ENCODE data around the gene MSH3.
"Not testable (repeated sequence)": the region's sequence is repeated elsewhere in the genome, so short reads cannot be mapped to it uniquely, and the experiment has no call there.

Gene MSH3

GRCh38 chr5:80656425-80656824 is 2.0 kb downstream of the MSH3 start:
- DNase-seq (ENCODE audit: low spot score), result no peak

DNA sequence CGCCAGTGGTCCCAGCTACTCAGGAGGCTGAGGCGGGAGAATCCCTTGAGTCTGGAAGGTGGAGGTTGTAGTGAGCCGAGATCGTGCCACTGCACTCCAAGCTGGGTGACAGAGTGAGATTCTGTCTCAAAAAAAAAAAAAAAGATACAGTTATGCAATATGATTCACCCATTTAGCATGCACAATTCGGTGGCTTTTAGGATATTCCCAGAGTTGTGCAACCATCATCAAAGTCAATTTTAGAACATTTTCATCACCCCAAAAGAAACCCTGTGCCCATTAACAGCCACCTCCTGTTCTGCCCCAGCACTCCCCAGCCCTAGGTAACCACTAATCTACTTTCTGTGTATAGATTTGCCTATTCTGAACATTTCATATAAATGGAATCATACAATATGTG is 4.7 kb downstream of the MSH3 start:
- DNase-seq (ENCODE audit: low spot score), result no peak

GRCh38 chr5:80660661-80661060 is 6.2 kb downstream of the MSH3 start:
- DNase-seq (ENCODE audit: low spot score), result not testable (repeated sequence)

GRCh38 chr5:80662108-80662507 is 7.7 kb downstream of the MSH3 start:
- no peak for DNase-seq (ENCODE audit: low spot score)

DNA sequence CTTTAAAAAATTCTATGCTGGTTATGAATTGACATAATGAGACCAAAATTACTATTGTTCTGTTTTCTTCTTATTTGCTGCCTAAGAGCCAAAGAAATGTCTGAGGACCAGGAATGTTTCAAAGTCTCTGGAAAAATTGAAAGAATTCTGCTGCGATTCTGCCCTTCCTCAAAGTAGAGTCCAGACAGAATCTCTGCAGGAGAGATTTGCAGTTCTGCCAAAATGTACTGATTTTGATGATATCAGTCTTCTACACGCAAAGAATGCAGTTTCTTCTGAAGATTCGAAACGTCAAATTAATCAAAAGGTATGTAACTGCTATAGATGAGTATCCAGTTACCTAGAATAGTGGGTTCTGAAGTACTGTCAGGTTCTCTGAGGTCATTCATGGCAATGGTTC is 10.6 kb downstream of the MSH3 start:
- no peak for DNase-seq (ENCODE audit: low spot score)

DNA sequence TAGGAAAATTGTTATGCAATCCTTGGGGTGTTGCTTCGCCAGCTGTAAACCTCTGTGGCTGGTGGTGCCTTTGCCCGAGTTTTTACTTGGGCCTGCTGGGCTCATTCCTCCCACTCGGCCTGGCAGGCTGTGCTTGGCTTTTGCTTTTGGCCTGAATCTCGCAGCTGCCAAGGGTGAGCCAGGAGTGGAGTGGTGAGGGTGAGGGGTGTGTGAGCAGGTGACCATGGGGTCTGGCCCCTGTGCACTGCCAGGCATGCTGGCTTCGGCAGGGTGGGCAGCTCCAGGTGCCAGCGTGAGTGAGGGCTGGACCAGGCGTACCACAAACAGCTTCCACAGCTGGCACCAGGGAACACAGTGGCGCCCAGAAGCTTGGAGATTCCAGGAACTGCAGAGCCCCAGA is 12.9 kb downstream of the MSH3 start:
- DNase-seq (ENCODE audit: low spot score), result no peak

- DNase-seq (ENCODE audit: low spot score), result peak; percentile 16
These were observed 13.8 kb downstream of the MSH3 start for GRCh38 chr5:80668016-80668969.

GRCh38 chr5:80672140-80672736 is 17.8 kb downstream of the MSH3 start:
- peak; percentile 63 for DNase-seq (ENCODE audit: low spot score)

- no peak for DNase-seq (ENCODE audit: low spot score)
These were observed 22.3 kb downstream of the MSH3 start for GRCh38 chr5:80676706-80677105.

- peak; percentile 8 for DNase-seq (ENCODE audit: low spot score)
These were observed 32.3 kb downstream of the MSH3 start for GRCh38 chr5:80686757-80687156.

DNA sequence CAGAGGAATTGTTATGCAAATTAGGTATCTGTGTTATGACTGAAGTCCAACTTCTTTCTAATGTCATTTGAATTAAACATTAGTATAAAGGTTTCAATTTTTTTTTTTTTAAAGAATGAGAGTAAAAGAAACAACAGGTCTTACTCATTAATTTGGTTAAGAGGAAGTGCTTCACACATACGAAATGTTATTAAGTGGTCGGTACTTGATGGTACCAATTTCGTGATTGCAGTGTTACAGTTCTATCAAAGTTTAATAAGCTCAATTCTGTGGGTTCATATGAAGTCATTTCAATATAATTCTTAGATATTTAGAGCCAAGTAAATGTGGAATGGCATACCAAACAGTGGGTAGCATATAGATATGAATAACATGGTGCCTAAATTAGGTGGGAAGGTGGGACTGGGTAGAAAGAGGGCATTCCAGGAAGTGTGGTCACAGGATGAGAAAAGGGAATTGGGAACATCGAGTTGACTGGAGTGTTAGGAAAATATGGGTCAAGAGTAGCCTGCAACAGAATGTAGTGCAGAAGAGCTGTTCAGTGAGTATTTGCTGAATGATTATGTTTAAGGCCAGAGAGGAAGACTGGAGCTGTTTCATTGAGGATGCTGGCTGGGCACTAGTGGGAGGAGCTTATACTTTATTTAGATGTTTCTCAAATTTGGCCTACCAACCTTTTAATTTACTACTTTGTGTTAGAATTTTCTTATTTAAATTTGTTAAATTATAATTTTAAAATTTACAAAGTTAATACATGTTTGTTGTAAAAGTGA is 34.4 kb downstream of the MSH3 start:
- DNase-seq (ENCODE audit: low spot score), result no peak

- DNase-seq (ENCODE audit: low spot score), result no peak
These were observed 35.2 kb downstream of the MSH3 start for GRCh38 chr5:80689627-80690026.

DNA sequence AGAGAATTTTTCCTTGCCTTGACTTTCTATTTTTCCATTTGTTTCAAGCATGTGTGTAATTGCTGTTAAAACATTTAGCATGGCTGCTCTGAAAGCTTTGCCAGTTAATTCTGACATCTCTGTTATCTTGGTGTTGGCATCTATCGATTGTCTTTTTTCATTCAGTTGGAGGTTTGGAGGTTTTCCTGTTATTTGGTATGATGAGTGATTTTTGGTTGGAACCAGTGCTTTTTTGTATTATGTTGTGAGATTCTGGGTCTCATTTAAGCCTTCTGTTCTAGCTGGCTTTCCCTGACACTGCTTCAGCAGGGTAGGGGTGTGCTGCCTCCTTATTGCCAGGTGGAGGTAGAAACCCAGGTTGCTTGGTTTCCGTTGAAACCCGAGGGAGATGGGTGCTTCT is 41.2 kb downstream of the MSH3 start:
- no peak for DNase-seq (ENCODE audit: low spot score)

DNA sequence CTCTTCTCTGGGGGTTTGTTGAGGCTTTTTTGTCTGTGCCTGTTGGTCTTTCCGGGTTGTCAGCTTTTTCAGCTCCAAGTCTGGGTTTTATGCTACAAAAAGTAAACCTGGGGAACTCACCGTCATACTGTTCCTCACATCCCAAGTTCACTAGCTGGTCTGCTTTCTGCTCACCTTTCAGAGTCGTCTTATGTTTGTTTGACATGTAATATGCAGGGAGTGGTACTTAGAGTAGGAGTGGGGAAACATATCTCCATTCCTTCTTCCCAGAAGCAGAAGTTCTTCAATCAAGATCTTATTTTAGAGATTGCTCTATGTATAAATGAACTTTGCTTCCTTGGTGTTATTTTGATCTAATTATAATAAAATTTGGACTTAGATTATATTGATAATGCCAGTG is 42.0 kb downstream of the MSH3 start:
- no peak for DNase-seq (ENCODE audit: low spot score)

DNA sequence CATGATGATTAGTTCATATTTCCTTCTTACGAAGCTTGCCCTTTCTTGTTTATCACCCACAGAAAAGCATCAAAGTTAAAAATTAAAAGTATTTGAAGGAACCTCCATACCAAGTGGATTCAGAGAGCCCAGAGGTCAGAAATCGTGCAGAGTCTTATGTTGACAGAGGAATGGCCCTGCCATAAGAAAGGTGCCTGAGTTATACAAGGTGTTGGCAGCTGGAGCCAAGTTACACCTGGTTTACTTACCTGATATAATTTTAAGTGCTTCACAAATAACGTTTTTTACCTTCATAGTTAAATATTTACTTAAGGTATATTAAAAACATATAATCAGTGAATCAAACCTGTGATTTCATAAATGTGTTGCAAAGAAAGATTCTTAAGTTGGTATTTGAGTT is 42.6 kb downstream of the MSH3 start:
- DNase-seq (ENCODE audit: low spot score), result no peak

- DNase-seq (ENCODE audit: low spot score), result no peak
These were observed 43.9 kb downstream of the MSH3 start for GRCh38 chr5:80698369-80698768.

- no peak for DNase-seq (ENCODE audit: low spot score)
These were observed 47.1 kb downstream of the MSH3 start for GRCh38 chr5:80701597-80701996.

- DNase-seq (ENCODE audit: low spot score), result no peak
These were observed 48.8 kb downstream of the MSH3 start for GRCh38 chr5:80703291-80703690.

DNA sequence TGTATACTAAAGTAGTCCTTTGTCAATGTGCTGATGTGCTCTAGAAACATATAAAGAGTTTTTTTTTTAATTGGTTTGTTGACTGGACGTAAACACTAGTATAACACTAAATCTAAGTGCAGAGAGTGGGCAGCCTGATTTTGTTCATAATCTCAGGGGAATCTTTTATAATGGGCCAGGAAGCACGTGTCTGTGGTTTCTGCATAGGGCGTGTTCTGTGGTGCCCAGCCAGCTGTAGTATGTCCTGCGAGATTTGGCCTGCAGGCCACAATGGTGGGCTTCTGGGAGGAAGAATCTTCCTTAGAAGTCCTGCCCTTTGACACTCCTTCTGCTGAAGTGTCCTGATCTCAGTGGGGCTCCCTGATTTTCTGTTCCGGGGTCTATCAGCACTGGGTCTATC is 49.3 kb downstream of the MSH3 start:
- DNase-seq (ENCODE audit: low spot score), result no peak

DNA sequence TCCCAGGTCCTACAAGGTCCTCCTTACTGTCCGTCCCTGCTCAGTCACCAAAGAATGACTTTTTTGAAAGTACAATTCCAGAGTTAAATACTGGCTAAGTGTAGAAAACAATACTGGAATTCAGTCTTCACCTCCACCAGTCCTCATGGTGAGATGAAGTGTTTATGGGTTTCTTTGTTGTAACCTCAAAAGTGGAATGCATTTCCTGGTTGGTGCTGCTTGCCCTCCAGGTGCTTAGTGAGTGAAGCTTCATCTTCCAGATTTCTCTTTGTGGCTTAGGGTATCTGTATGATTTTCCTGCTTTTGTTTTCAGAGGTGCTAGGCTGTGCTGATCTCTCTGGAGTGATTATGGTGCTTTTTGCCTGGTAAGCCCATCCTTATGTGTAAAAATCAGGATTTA is 49.8 kb downstream of the MSH3 start:
- DNase-seq (ENCODE audit: low spot score), result no peak

DNA sequence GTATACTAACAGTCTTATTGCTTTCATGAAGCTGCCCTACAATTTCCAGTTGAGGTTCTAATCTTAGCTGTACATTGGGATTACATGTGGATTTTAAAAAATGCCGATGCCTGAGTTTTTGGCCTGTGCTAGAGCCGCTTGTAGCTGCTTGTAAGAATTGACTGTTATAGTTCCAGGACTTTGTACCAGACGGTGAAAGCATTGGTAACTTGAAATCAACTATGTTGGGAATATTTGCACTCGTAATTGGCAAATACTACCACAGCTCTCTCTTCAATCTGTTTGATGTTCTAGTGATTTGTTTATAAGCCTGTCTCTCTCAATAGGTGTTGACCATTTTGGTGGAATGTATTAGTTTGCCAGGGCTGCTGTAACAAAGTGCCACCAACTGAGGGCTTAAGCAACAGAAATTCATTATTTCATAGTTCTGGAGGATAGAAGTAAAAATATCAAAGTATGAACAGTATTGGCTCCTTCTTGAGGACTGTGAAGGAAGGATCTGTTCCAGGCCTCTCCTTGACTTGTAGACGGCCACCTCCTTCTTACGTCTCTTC is 50.8 kb downstream of the MSH3 start:
- DNase-seq (ENCODE audit: low spot score), result no peak

DNA sequence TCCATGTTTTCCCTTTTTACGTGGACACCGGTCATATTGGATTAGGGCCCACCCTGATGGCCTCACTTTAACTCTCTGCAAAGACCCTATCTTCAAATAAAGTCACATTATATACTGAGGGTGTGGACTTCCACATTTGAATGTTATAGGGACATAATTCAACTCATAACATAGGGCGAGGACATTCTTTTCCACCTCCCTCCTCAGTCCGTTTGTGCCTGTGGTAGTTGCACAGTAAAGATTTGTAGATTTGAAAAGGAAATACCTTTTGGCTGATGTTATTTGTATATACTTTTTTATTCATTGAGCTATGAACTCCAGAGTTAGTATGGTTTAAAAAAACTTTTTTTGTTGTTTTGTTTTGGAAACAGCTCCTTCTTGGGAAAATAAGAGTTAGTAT is 51.3 kb downstream of the MSH3 start:
- DNase-seq (ENCODE audit: low spot score), result no peak
